Upper lobe of right lung (tissue), 1 donor: ENCODE measurements around the gene ETV3. TPM values are rescaled to one million over a fixed set of nuclear protein-coding genes. Genes with fewer than 3 reads are reported as not detected.
"Not testable (repeated sequence)": the region's sequence is repeated elsewhere in the genome, so short reads cannot be mapped to it uniquely, and the experiment has no call there.

Source experiments
- ATAC-seq: fragments of 200-7000 bp; cut with Tn5 transposase; one replicate; pipeline ENCODE4 v1.9.1; 2020; ENCODE audit warnings: mild to moderate bottlenecking, moderate library complexity
- DNase-seq: peaks from one replicate; pipeline ENCODE4 v3.0.0-alpha.2; 2020
- H3K27ac ChIP-seq: fragments of 200-600 bp; one replicate; pipeline ENCODE4 v1.8.0; 2022
- H3K27me3 ChIP-seq: fragments of 200-600 bp; one replicate; pipeline ENCODE4 v1.8.0; 2022; ENCODE audit warnings: mild to moderate bottlenecking
- H3K36me3 ChIP-seq: fragments of 200-600 bp; one replicate; pipeline ENCODE4 v1.8.0; 2022
- H3K4me1 ChIP-seq: fragments of 200-600 bp; one replicate; pipeline ENCODE4 v1.8.0; 2022
- H3K4me3 ChIP-seq: fragments of 200-600 bp; one replicate; pipeline ENCODE4 v1.8.0; 2022; ENCODE audit warnings: mild to moderate bottlenecking
- H3K9me3 ChIP-seq: fragments of 200-600 bp; one replicate; pipeline ENCODE4 v1.8.0; 2022
- intact Hi-C: fragments of 100-400 bp; cut with DNase I; formaldehyde crosslinking; loops from one replicate; pipeline ENCODE4 v1.11.0; 2022
- total RNA-seq: library from RNA; stranded (reverse); fragmentation: NEBNext Ultra II Directional; extraction: Animal tissue kit (Norgen Biotek cat#: 25700); gene quantifications from one replicate; pipeline ENCODE4 v1.2.1, GENCODE V29; 2021
- TF ChIP-seq, protein P1 (sequence below): fragments of 200-600 bp; IDR thresholded peaks from one replicate; pipeline ENCODE4 v1.8.0; 2022; ENCODE audit warnings: antibody characterized with exemption
- donor health status: DM: no; HTN: yes; CAD: no; lungs with severe emphysema.

ETV3 gene
- total RNA-seq, 1 donor from 2014 or later = 39.2 TPM

DNA sequence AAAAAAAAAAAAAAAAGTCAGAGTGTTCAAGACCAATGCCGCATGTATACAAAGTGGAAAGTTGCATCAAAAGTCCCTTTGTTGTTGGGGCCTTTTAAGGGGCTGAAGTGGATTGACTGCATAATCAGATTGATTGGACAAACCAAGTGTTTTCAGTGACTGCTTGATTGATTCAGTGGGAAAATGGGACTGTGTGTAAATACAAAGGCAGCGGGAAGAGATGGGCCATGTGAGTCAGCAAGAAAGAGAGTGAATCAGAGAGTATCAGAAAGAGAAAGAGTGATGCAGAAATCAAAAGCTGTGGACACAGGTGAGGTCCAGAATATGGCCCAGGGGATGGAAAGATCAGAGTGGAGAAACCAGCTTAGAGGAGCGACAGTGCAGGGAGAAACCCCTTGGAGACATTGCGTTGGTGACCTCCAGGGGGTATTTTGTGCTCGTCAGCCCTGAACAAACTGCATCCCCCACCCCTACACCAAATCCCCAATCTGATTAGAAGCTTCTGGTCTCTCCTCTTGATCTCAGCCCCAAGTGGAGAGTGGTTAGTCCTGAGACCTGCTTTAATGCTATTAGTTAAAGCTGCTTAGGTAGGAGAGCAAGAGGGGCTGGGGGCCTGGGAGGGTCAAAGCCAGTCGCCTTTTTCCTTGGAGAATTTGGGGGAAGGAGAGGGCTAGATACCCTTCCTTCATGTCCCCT lies 33.4 kb downstream of the ETV3 start:
- intact Hi-C loops = no loop called here
- TF ChIP-seq, protein P1, sequence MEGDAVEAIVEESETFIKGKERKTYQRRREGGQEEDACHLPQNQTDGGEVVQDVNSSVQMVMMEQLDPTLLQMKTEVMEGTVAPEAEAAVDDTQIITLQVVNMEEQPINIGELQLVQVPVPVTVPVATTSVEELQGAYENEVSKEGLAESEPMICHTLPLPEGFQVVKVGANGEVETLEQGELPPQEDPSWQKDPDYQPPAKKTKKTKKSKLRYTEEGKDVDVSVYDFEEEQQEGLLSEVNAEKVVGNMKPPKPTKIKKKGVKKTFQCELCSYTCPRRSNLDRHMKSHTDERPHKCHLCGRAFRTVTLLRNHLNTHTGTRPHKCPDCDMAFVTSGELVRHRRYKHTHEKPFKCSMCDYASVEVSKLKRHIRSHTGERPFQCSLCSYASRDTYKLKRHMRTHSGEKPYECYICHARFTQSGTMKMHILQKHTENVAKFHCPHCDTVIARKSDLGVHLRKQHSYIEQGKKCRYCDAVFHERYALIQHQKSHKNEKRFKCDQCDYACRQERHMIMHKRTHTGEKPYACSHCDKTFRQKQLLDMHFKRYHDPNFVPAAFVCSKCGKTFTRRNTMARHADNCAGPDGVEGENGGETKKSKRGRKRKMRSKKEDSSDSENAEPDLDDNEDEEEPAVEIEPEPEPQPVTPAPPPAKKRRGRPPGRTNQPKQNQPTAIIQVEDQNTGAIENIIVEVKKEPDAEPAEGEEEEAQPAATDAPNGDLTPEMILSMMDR = no peak
- H3K9me3 ChIP-seq = no peaks in the 10 kb centered on the region
- no peak overlapping the region for H3K27ac ChIP-seq
- H3K4me3 ChIP-seq = no peak overlapping the region
- peaks cover 27% of the 10 kb centered on the region for H3K27me3 ChIP-seq
- DNase-seq = peak; percentile 2
- no peaks in the 10 kb centered on the region for H3K36me3 ChIP-seq
- no peaks in the 10 kb centered on the region for H3K4me1 ChIP-seq
- no peak for ATAC-seq

GRCh38 chr1:157103268-157103667 lies 34.9 kb downstream of the ETV3 start:
- Histone ChIP-seq H3K27ac (no peak overlapping the region), H3K27me3 (peaks cover 16% of the 10 kb centered on the region), H3K4me3 (no peak overlapping the region), H3K36me3 (no peaks in the 10 kb centered on the region), H3K9me3 (no peaks in the 10 kb centered on the region), H3K4me1 (no peaks in the 10 kb centered on the region)
- DNase-seq = no peak
- ATAC-seq = no peak
- intact Hi-C loops = no loop called here
- TF ChIP-seq, protein P1 = no peak

DNA sequence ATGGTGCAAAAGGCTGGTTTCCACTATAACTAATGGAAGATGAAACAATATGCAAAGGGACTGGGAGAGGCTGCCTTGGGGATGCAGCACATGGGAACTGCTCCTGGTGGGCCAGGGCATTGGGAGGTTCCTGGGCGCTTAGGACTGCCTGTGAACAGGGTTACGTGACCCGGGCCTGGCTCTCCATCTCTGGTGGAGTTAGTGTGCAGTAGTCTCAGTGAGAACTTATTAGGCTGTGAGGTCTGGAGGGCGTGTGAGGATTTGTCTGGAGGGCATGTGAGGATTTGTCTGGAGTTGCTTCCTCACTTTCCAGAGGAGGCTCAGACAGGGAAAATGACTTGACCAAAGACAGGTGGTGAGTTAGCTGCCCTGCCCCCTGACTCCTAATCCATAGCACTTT lies 37.0 kb downstream of the ETV3 start:
- Histone ChIP-seq H3K4me1 (no peaks in the 10 kb centered on the region), H3K4me3 (no peak overlapping the region), H3K27me3 (no peaks in the 10 kb centered on the region), H3K36me3 (no peaks in the 10 kb centered on the region), H3K9me3 (no peaks in the 10 kb centered on the region), H3K27ac (no peak overlapping the region)
- intact Hi-C loops = no loop called here
- TF ChIP-seq, protein P1 = no peak
- ATAC-seq (no peak), DNase-seq (peak; percentile 48)

- H3K27me3 ChIP-seq = no peaks in the 10 kb centered on the region
- no peak within 1 kb of the TSS for H3K27ac ChIP-seq
- H3K4me1 ChIP-seq = no peaks in the 10 kb centered on the region
- TF ChIP-seq, protein P1 = no peak
- no peaks in the 10 kb centered on the region for H3K36me3 ChIP-seq
- no peak within 1 kb of the TSS for H3K4me3 ChIP-seq
- intact Hi-C loops = no loop called here
- DNase-seq (peak; percentile 52), ATAC-seq (peak; percentile 63)
- no peaks in the 10 kb centered on the region for H3K9me3 ChIP-seq
Observed at GRCh38 chr1:157099633-157100009, 38.6 kb downstream of the ETV3 start, which contains the start of gene ETV3L. TSS of gene ETV3L (minus strand) at chr1:157099808. CDS start at chr1:157099523, 285 bp downstream.

GRCh38 chr1:157098987-157099632 lies 39.1 kb downstream of the ETV3 start:
- H3K4me3 ChIP-seq, H3K27ac ChIP-seq, H3K4me1 ChIP-seq, intact Hi-C loops, H3K9me3 ChIP-seq, H3K27me3 ChIP-seq, H3K36me3 ChIP-seq: not testable (repeated sequence)
- ATAC-seq (peak; percentile 8), DNase-seq (peak; percentile 46)

- no peak overlapping the region for H3K4me3 ChIP-seq
- H3K27me3 ChIP-seq = no peaks in the 10 kb centered on the region
- no peaks in the 10 kb centered on the region for H3K4me1 ChIP-seq
- H3K36me3 ChIP-seq = no peaks in the 10 kb centered on the region
- no peak overlapping the region for H3K27ac ChIP-seq
- intact Hi-C loops = no loop called here
- ATAC-seq (no peak), DNase-seq (peak; percentile 56)
- TF ChIP-seq, protein P1 = no peak
- H3K9me3 ChIP-seq = no peaks in the 10 kb centered on the region
Observed at GRCh38 chr1:157098519-157098918, 39.7 kb downstream of the ETV3 start.
